SK-N-MC (cell line): ENCODE measurements around the gene TDG.

ENCODE experiments used
- EZH2 ChIP-seq: fragments of 200-600 bp; sonication (generic); IDR thresholded peaks from one replicate; pipeline ENCODE4 v1.6.1; 2017; ENCODE audit warnings: antibody characterized with exemption
- FOXP2 ChIP-seq: optimal IDR thresholded peaks from 2 replicates; pipeline ENCODE3; 2011; ENCODE audit warnings: mild to moderate bottlenecking, moderate library complexity; ENCODE audit not compliant: insufficient read depth; ENCODE audit errors: extremely low read length, control extremely low read depth
- POLR2AphosphoS5 ChIP-seq: IDR thresholded peaks from 2 replicates; pipeline ENCODE4 v1.6.1; 2012; ENCODE audit warnings: mild to moderate bottlenecking, low read depth, low read length, borderline replicate concordance

GRCh38 chr12:103996595-103996994 lies 30.9 kb downstream of the TDG start:
- TF ChIP-seq POLR2AphosphoS5 (no peak), EZH2 (no peak), FOXP2 (no peak)
